Amygdala (tissue), 56 donors: ENCODE measurements around the gene TBRG4.

ENCODE experiments used
- DNase-seq, 56 donors: peaks; one replicate each; lab custom pipeline; 2025; lab: John Stamatoyannopoulos, UW

The TBRG4 gene

GRCh38 chr7:45145881-45146280 is 34.4 kb upstream of the TBRG4 start:
- DNase-seq, result no peak

- DNase-seq, result no peak
Measured at GRCh38 chr7:45143616-45144015, 32.1 kb upstream of the TBRG4 start.

- DNase-seq, result no peak
Measured at GRCh38 chr7:45140827-45141226, 29.3 kb upstream of the TBRG4 start.

- no peak for DNase-seq
Measured at GRCh38 chr7:45138433-45139267, 27.2 kb upstream of the TBRG4 start.

GRCh38 chr7:45136106-45137060 is 24.9 kb upstream of the TBRG4 start:
- peak in 43 of 56 donors; percentile 8 to 75 (median 26) for DNase-seq

GRCh38 chr7:45133877-45134276 is 22.4 kb upstream of the TBRG4 start:
- no peak for DNase-seq

GRCh38 chr7:45133352-45133751 is 21.9 kb upstream of the TBRG4 start:
- no peak for DNase-seq

GRCh38 chr7:45132708-45133320 is 21.3 kb upstream of the TBRG4 start:
- no peak for DNase-seq

GRCh38 chr7:45131891-45132290 is 20.4 kb upstream of the TBRG4 start:
- DNase-seq, result no peak

GRCh38 chr7:45130910-45131309 is 19.4 kb upstream of the TBRG4 start:
- no peak for DNase-seq

- DNase-seq, result no peak
Measured at GRCh38 chr7:45129906-45130305, 18.4 kb upstream of the TBRG4 start.

GRCh38 chr7:45129181-45129800 is 17.8 kb upstream of the TBRG4 start:
- no peak for DNase-seq

GRCh38 chr7:45126920-45127319 is 15.4 kb upstream of the TBRG4 start:
- DNase-seq, result no peak

- DNase-seq, result no peak
Measured at GRCh38 chr7:45126201-45126600, 14.7 kb upstream of the TBRG4 start.

- DNase-seq, result no peak
Measured at GRCh38 chr7:45125193-45125904, 13.9 kb upstream of the TBRG4 start.

- no peak for DNase-seq
Measured at GRCh38 chr7:45123913-45124710, 12.6 kb upstream of the TBRG4 start.

- no peak for DNase-seq
Measured at GRCh38 chr7:45122975-45123860, 11.7 kb upstream of the TBRG4 start.

- no peak for DNase-seq
Measured at GRCh38 chr7:45119550-45119949, 8.1 kb upstream of the TBRG4 start.
